Endothelial cell of umbilical vein (primary cell): ENCODE data around the gene RTN4. TPM values are rescaled to one million over a fixed set of nuclear protein-coding genes. Genes with fewer than 3 reads are reported as not detected.

Source experiments
- BruUV-seq: library from RNA; stranded (reverse); fragments of 400-500 nt; replicated peaks from 2 replicates; lab custom pipeline; 2021; lab: Mats Ljungman, UMichigan
- CTCF ChIA-PET: fragments of 300-600, 350-600 bp; sonication (Branson Sonifier 250); formaldehyde crosslinking; loops from one replicate; lab custom pipeline; 2021; ENCODE audit warnings: antibody characterized with exemption, inconsistent platforms; lab: Charles Lee
- POLR2A ChIA-PET: fragments of 300-600, 350-600 bp; sonication (Branson Sonifier 250); formaldehyde crosslinking; loops from one replicate; lab custom pipeline; 2021; ENCODE audit warnings: antibody characterized with exemption, inconsistent platforms; lab: Charles Lee
- DNase-seq: peaks from one replicate; pipeline ENCODE4 v3.0.0-alpha.2; 2011; ENCODE audit warnings: low read depth, low spot score
- FAIRE-seq: peaks from 2 replicates; lab custom pipeline; 2011; peaks lifted over from hg19 to GRCh38; lab: Jason Lieb, UNC
- H2AFZ ChIP-seq: 2 replicates; pipeline ENCODE4 v1.6.0; 2012; ENCODE audit warnings: low read depth, low read length, control low read depth, inconsistent platforms
- H3K27ac ChIP-seq: 2 replicates; pipeline ENCODE4 v1.5.1; 2011; ENCODE audit warnings: low read depth, mild to moderate bottlenecking, control low read depth, low read length, moderate library complexity; ENCODE audit not compliant: insufficient read depth
- H3K27me3 ChIP-seq, 2 experiments: 2 replicates each; pipeline versions ENCODE4 v1.6.0 to v1.6.1; 2011; ENCODE audit warnings: low read length in 2 of 2, mixed read lengths in 1 of 2; ENCODE audit not compliant: control insufficient read depth in 2 of 2, insufficient read depth in 2 of 2
- H3K36me3 ChIP-seq, 2 experiments: 2 replicates in 1 of 2; 3 replicates in 1 of 2; pipeline ENCODE4 v1.5.1; 2011; ENCODE audit warnings: low read length in 2 of 2, mild to moderate bottlenecking in 1 of 2, moderate library complexity in 1 of 2; ENCODE audit not compliant: control insufficient read depth in 2 of 2, insufficient read depth in 2 of 2; ENCODE audit errors: extremely low read depth in 1 of 2
- H3K4me1 ChIP-seq: 3 replicates; pipeline ENCODE4 v1.5.1; 2011; ENCODE audit warnings: mild to moderate bottlenecking, low read length; ENCODE audit not compliant: control insufficient read depth, insufficient read depth; ENCODE audit errors: extremely low read depth
- H3K4me2 ChIP-seq: 2 replicates; pipeline ENCODE4 v1.6.1; 2011; ENCODE audit warnings: low read length, control low read depth, mixed read lengths; ENCODE audit not compliant: insufficient read depth
- H3K4me3 ChIP-seq, 3 experiments: fragments of 200-600 bp in 1 of 3; sonication (generic), shearing (Covaris generic) in 1 of 3; replicated peaks in 1 of 3; 2 replicates each; pipeline ENCODE4 v1.5.1; 2011 to 2016; ENCODE audit warnings: control low read depth in 3 of 3, low read length in 3 of 3, mild to moderate bottlenecking in 2 of 3, inconsistent platforms in 1 of 3, low read depth in 1 of 3, moderate library complexity in 1 of 3; ENCODE audit not compliant: insufficient read depth in 1 of 3
- H3K79me2 ChIP-seq: 2 replicates; pipeline ENCODE4 v1.6.0; 2012; ENCODE audit warnings: low read length, inconsistent platforms; ENCODE audit not compliant: control insufficient read depth, insufficient read depth
- H3K9ac ChIP-seq: replicated peaks from 2 replicates; pipeline ENCODE3; 2011; ENCODE audit warnings: low read length, control low read depth; ENCODE audit not compliant: insufficient read depth; ENCODE audit errors: extremely low read depth
- H3K9me1 ChIP-seq: replicated peaks from 3 replicates; pipeline ENCODE4 v1.6.0; 2011; ENCODE audit warnings: mild to moderate bottlenecking, low read length; ENCODE audit not compliant: control insufficient read depth, insufficient read depth; ENCODE audit errors: extremely low read depth
- H3K9me3 ChIP-seq: replicated peaks from 2 replicates; pipeline ENCODE4 v1.5.1; 2012; ENCODE audit warnings: low read length, inconsistent platforms; ENCODE audit not compliant: control insufficient read depth, insufficient read depth
- H4K20me1 ChIP-seq: replicated peaks from 2 replicates; pipeline ENCODE3; 2011; ENCODE audit warnings: mild to moderate bottlenecking, low read length; ENCODE audit not compliant: control insufficient read depth, insufficient read depth; ENCODE audit errors: extremely low read depth
- CTCF ChIP-seq, 2 donors: IDR thresholded peaks; 1 replicate in 1 of 2; 2 replicates in 1 of 2; pipeline ENCODE4 v1.5.1; 2011; ENCODE audit warnings: low read length in 2 of 2, mild to moderate bottlenecking in 2 of 2, moderate library complexity in 2 of 2, control low read depth in 1 of 2, inconsistent platforms in 1 of 2, low read depth in 1 of 2; ENCODE audit not compliant: insufficient read depth in 1 of 2; ENCODE audit errors: extremely low read depth in 1 of 2
- EZH2 ChIP-seq: IDR thresholded peaks from 2 replicates; pipeline ENCODE4 v1.6.1; 2012; ENCODE audit warnings: borderline replicate concordance, low read depth, mild to moderate bottlenecking, moderate library complexity, low read length, inconsistent platforms; ENCODE audit not compliant: severe bottlenecking
- FOS ChIP-seq: IDR thresholded peaks from 2 replicates; pipeline ENCODE4 v1.6.1; 2011; ENCODE audit warnings: mild to moderate bottlenecking, low read length, moderate library complexity, borderline replicate concordance; ENCODE audit not compliant: insufficient read depth
- GATA2 ChIP-seq: IDR thresholded peaks from 2 replicates; pipeline ENCODE4 v1.7.0; 2011; ENCODE audit warnings: low read depth, mild to moderate bottlenecking, moderate library complexity, mixed read lengths, low read length; ENCODE audit not compliant: insufficient read length, insufficient read depth
- JUN ChIP-seq: IDR thresholded peaks from 2 replicates; pipeline ENCODE4 v1.6.1; 2011; ENCODE audit warnings: borderline replicate concordance, low read depth; ENCODE audit not compliant: insufficient read length, insufficient read depth
- MAX ChIP-seq: IDR thresholded peaks from 2 replicates; pipeline ENCODE4 v1.6.1; 2011; ENCODE audit not compliant: insufficient read depth, insufficient read length
- MYC ChIP-seq: IDR thresholded peaks from one replicate; pipeline ENCODE4 v1.6.1; 2011; ENCODE audit warnings: mild to moderate bottlenecking, low read depth, low read length
- POLR2A ChIP-seq: IDR thresholded peaks from 2 replicates; pipeline ENCODE4 v1.6.1; 2012; ENCODE audit warnings: low read depth, mild to moderate bottlenecking, control low read depth, low read length
- POLR2AphosphoS5 ChIP-seq: IDR thresholded peaks from 2 replicates; pipeline ENCODE4 v1.6.1; 2012; ENCODE audit warnings: low read depth, mild to moderate bottlenecking, control low read depth, low read length, moderate library complexity; ENCODE audit not compliant: insufficient read depth
- dilution Hi-C: fragments of 300-500 bp; cut with MboI; formaldehyde crosslinking; loops from one replicate; pipeline ENCODE4 v1.15.0; 2019; ENCODE audit warnings: low sequenced_read_pairs; ENCODE audit not compliant: extremely low pct_ligation_motif_present
- intact Hi-C: fragments of 100-400 bp; cut with micrococcal nuclease; formaldehyde crosslinking; loops from one replicate; pipeline ENCODE4 v1.10.0; 2022
- polyA plus RNA-seq, 4 experiments: library from polyadenylated mRNA; depleted of rRNA in 3 of 4; stranded (reverse) in 3 of 4; unstranded in 1 of 4; fragments of >200 nt; gene quantifications; 2 replicates each; pipeline versions ENCODE4 v1.2.1 to v1.2.3, GENCODE V29; 2011 to 2012; ENCODE audit warnings: missing spikeins in 1 of 4
- total RNA-seq: library from RNA; stranded (reverse); gene quantifications from 2 replicates; pipeline ENCODE4 v1.2.3, GENCODE V29; 2021

RTN4 gene
- total and polyA plus RNA-seq, 2 donors (not counting 3 experiments of a cell fraction or from before 2014, with no cell fraction given), result 253 to 486 TPM

GRCh38 chr2:55025627-55026026 lies 24.6 kb downstream of the RTN4 start:
- ChIA-PET POLR2A (no interaction called here), CTCF (interaction anchor here (1.0 to 2.0 kb wide), 6 partner anchors 9 to 143 kb away, joined by 3 to 10 read pairs (median 4); partner anchors contain the start of gene RTN4)
- Histone ChIP-seq H3K79me2 (peaks cover 100% of the 10 kb centered on the region), H3K36me3 (no peaks in the 10 kb centered on the region), H4K20me1 (peaks cover 56% of the 10 kb centered on the region), H2AFZ (no peak overlapping the region), H3K9me1 (no peaks in the 10 kb centered on the region), H3K9ac (no peak overlapping the region), H3K27me3 (no peaks in the 10 kb centered on the region), H3K4me2 (no peak overlapping the region), H3K27ac (no peak overlapping the region), H3K4me3 (no peak overlapping the region), H3K4me1 (peaks cover 22% of the 10 kb centered on the region), H3K9me3 (no peaks in the 10 kb centered on the region)
- FAIRE-seq, result no peak
- dilution Hi-C loops, result no loop called here
- TF ChIP-seq FOS (no peak), JUN (no peak), POLR2AphosphoS5 (no peak), EZH2 (no peak), POLR2A (no peak), MYC (no peak), MAX (no peak), CTCF (IDR thresholded peaks at IDR 0.05; ENCODE audit: extremely low read depth in 1 of 2, insufficient read depth in 1 of 2, low read depth in 1 of 2, low read length in 2 of 2) (no peak), GATA2 (no peak)
- DNase-seq, result no peak
- intact Hi-C loops, result no loop called here
- no TSS peak for BruUV-seq
